OCI-LY1 (cell line): ENCODE measurements around the gene RNF212.

Experiments used
- CTCF ChIP-seq: fragments of 200-600 bp; sonication (generic), shearing (Covaris generic); IDR thresholded peaks from 2 replicates; pipeline ENCODE4 v1.5.1; 2017; ENCODE audit warnings: mild to moderate bottlenecking, antibody characterized with exemption, low read length, moderate library complexity, mixed read lengths
- EZH2 ChIP-seq: fragments of 200-600 bp; sonication (generic), shearing (Covaris generic); IDR thresholded peaks from 2 replicates; pipeline ENCODE4 v1.8.0; 2017; ENCODE audit warnings: borderline replicate concordance, mixed run types, mild to moderate bottlenecking, antibody characterized with exemption, low read length, moderate library complexity, mixed read lengths

GRCh38 chr4:1072830-1073446, 40.4 kb downstream of the RNF212 start:
- TF ChIP-seq CTCF, result peak; percentile 51
- no peak for TF ChIP-seq EZH2
